NB4 (cell line): ENCODE data around the gene AMIGO2.

Experiments used
- CTCF ChIP-seq: IDR thresholded peaks from one replicate; pipeline ENCODE4 v1.5.1; 2012; ENCODE audit warnings: low read depth, low read length
- MAX ChIP-seq: IDR thresholded peaks from 2 replicates; pipeline ENCODE4 v1.6.1; 2011; ENCODE audit warnings: low read depth, low read length
- MYC ChIP-seq: IDR thresholded peaks from 2 replicates; pipeline ENCODE4 v1.6.1; 2011; ENCODE audit warnings: low read depth, low read length
- POLR2A ChIP-seq: IDR thresholded peaks from 2 replicates; pipeline ENCODE4 v1.6.1; 2011; ENCODE audit warnings: mild to moderate bottlenecking; ENCODE audit not compliant: insufficient read length; ENCODE audit errors: extremely low read depth

GRCh38 chr12:47078086-47078395 lies 1.7 kb downstream of the AMIGO2 start:
- no peak for TF ChIP-seq CTCF
- no peak for TF ChIP-seq MAX
- TF ChIP-seq POLR2A = no peak
- TF ChIP-seq MYC = no peak
